H7 (cell line): Measurements from ENCODE around the gene NAA60. TPM values are rescaled to one million over a fixed set of nuclear protein-coding genes. Genes with fewer than 3 reads are reported as not detected.
"Not testable (repeated sequence)": the region's sequence is repeated elsewhere in the genome, so short reads cannot be mapped to it uniquely, and the experiment has no call there.

Source experiments
- DNase-seq: peaks from one replicate; pipeline ENCODE4 v3.0.0; 2012
- H3K27me3 ChIP-seq: 2 replicates; pipeline ENCODE4 v1.6.0; 2011; ENCODE audit warnings: mild to moderate bottlenecking, low read length; ENCODE audit not compliant: control insufficient read depth, insufficient read depth
- H3K36me3 ChIP-seq: replicated peaks from 2 replicates; pipeline ENCODE4 v1.5.1; 2011; ENCODE audit warnings: low read length; ENCODE audit not compliant: control insufficient read depth, insufficient read depth
- H3K4me3 ChIP-seq: 2 replicates; pipeline ENCODE4 v1.5.1; 2011; ENCODE audit warnings: low read depth, mild to moderate bottlenecking, control low read depth, low read length, moderate library complexity; ENCODE audit not compliant: insufficient read depth
- total RNA-seq: library from RNA; depleted of rRNA; stranded (reverse); fragments of >200 nt; shearing (Covaris generic); gene quantifications from 2 replicates; pipeline ENCODE4 v1.2.3, GENCODE V29; 2014

NAA60 gene
- total RNA-seq, 1 experiment from 2014 or later: 11.0 TPM

- not testable (repeated sequence) for H3K36me3 ChIP-seq, DNase-seq, H3K27me3 ChIP-seq
- peak overlapping the region; percentile 81 for H3K4me3 ChIP-seq
Measured at GRCh38 chr16:3501412-3501761, 57.9 kb downstream of the NAA60 start.

- Histone ChIP-seq H3K4me3 (peak overlapping the region; percentile 81), H3K27me3 (no peaks in the 10 kb centered on the region), H3K36me3 (no peaks in the 10 kb centered on the region)
- DNase-seq: no peak
Measured at GRCh38 chr16:3501783-3502400, 58.4 kb downstream of the NAA60 start.

GRCh38 chr16:3503523-3503922 is 60.0 kb downstream of the NAA60 start:
- no peak for DNase-seq
- H3K4me3 ChIP-seq: no peak overlapping the region
- no peaks in the 10 kb centered on the region for H3K27me3 ChIP-seq
- no peaks in the 10 kb centered on the region; the same call in 1 of the 2 replicates for H3K36me3 ChIP-seq

- peaks cover 1% of the 10 kb centered on the region for H3K36me3 ChIP-seq
- H3K27me3 ChIP-seq: no peaks in the 10 kb centered on the region
- H3K4me3 ChIP-seq: no peak overlapping the region
- no peak for DNase-seq
Measured at GRCh38 chr16:3508736-3509135, 65.3 kb downstream of the NAA60 start.

GRCh38 chr16:3509470-3509928 is 66.0 kb downstream of the NAA60 start:
- Histone ChIP-seq H3K4me3 (no peak overlapping the region), H3K36me3 (peaks cover 3% of the 10 kb centered on the region)
- no peak for DNase-seq

GRCh38 chr16:3510416-3510815 is 66.9 kb downstream of the NAA60 start:
- Histone ChIP-seq H3K36me3 (peaks cover 3% of the 10 kb centered on the region), H3K4me3 (no peak overlapping the region), H3K27me3 (no peaks in the 10 kb centered on the region)
- no peak for DNase-seq

More at GRCh38 chr16:3509470-3509928, 66.0 kb downstream of the NAA60 start:
- H3K27me3 ChIP-seq: no peaks in the 10 kb centered on the region

GRCh38 chr16:3511286-3512180 is 68.1 kb downstream of the NAA60 start:
- no peak overlapping the region for H3K4me3 ChIP-seq
- DNase-seq: no peak
- no peaks in the 10 kb centered on the region for H3K27me3 ChIP-seq
- peaks cover 3% of the 10 kb centered on the region for H3K36me3 ChIP-seq

GRCh38 chr16:3513892-3514583 is 70.6 kb downstream of the NAA60 start:
- Histone ChIP-seq H3K36me3 (peaks cover 3% of the 10 kb centered on the region), H3K27me3 (no peaks in the 10 kb centered on the region), H3K4me3 (no peak overlapping the region)
- no peak for DNase-seq

GRCh38 chr16:3514621-3515020 is 71.1 kb downstream of the NAA60 start:
- no peaks in the 10 kb centered on the region for H3K27me3 ChIP-seq
- H3K36me3 ChIP-seq: peaks cover 3% of the 10 kb centered on the region
- DNase-seq: no peak
- H3K4me3 ChIP-seq: no peak overlapping the region

GRCh38 chr16:3515897-3516296 is 72.4 kb downstream of the NAA60 start:
- DNase-seq: no peak
- peaks cover 3% of the 10 kb centered on the region for H3K36me3 ChIP-seq
- H3K4me3 ChIP-seq: no peak overlapping the region
- H3K27me3 ChIP-seq: no peaks in the 10 kb centered on the region

- DNase-seq: no peak
- Histone ChIP-seq H3K27me3 (no peaks in the 10 kb centered on the region), H3K4me3 (no peak overlapping the region), H3K36me3 (peaks cover 3% of the 10 kb centered on the region)
Measured at GRCh38 chr16:3518292-3518985, 75.0 kb downstream of the NAA60 start.

GRCh38 chr16:3518986-3519348 is 75.5 kb downstream of the NAA60 start:
- H3K27me3 ChIP-seq: no peaks in the 10 kb centered on the region
- H3K4me3 ChIP-seq: no peak overlapping the region
- peaks cover 3% of the 10 kb centered on the region for H3K36me3 ChIP-seq
- DNase-seq: no peak

GRCh38 chr16:3519581-3519980 is 76.1 kb downstream of the NAA60 start:
- no peak for DNase-seq
- H3K27me3 ChIP-seq: no peaks in the 10 kb centered on the region
- H3K36me3 ChIP-seq: peaks cover 3% of the 10 kb centered on the region
- H3K4me3 ChIP-seq: no peak overlapping the region

GRCh38 chr16:3520413-3520812 is 76.9 kb downstream of the NAA60 start:
- no peak overlapping the region for H3K4me3 ChIP-seq
- no peak for DNase-seq
- no peaks in the 10 kb centered on the region for H3K27me3 ChIP-seq
- peaks cover 3% of the 10 kb centered on the region for H3K36me3 ChIP-seq
